NCI-H146 treated with DMSO at 0.1 percent for 48 hours (cell line): ENCODE results near the gene CDPF1.
A peak's percentile ranks its signal among the peaks of the same experiment; 100 is the strongest.

ENCODE experiments used
- DNase-seq: peaks from one replicate; lab custom pipeline; 2025; ENCODE audit not compliant: unreplicated experiment; lab: John Stamatoyannopoulos, UW

Gene CDPF1

DNA sequence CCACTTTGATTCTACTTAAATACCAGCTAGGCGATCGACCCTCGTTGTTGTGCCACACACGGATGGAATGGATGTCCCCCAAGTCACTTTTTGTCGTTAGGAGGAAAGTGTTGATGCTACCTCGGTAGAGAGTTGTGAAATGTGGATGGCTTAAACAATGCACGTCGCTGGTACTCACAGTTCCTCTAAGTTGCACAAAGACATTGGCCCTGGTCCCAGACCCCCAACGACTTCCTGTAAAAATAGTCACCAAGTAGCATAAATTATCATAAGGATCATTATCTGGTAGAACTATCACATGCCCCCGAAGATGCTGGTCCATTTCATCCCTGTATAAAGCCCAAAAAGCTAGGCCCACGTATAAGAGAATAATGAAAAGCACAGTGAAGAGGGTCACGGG lies 9.3 kb upstream of the CDPF1 start:
- no peak for DNase-seq

DNA sequence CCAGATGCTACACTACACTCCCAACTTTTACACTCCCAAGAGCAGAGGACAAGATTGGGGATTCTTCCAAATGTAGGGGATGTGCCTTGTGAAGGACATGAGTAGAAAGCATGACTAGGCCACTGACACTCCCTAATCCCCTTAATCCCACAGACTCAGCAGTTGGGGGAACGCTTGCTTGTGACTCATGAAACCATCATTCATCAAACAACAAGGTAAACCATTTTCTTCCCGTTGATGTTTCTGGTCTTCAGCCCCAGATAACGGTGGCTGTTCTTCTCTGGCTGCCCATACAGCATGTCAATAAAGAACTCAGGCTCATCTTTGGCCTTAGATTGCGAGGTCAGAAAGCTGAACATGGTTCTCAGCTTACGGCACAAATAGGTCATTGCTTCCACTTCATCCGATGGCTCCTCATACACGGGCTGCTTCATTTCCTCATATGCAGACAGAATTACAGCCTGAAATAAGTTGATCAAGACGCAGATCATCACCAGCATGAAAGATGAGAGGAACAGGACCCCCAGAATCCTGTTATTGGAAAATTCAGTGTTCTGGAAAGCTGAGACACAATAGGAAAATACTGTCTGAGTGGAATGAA lies 6.4 kb upstream of the CDPF1 start:
- DNase-seq: no peak

GRCh38 chr22:46251816-46252380 lies 1.8 kb upstream of the CDPF1 start:
- no peak for DNase-seq

DNA sequence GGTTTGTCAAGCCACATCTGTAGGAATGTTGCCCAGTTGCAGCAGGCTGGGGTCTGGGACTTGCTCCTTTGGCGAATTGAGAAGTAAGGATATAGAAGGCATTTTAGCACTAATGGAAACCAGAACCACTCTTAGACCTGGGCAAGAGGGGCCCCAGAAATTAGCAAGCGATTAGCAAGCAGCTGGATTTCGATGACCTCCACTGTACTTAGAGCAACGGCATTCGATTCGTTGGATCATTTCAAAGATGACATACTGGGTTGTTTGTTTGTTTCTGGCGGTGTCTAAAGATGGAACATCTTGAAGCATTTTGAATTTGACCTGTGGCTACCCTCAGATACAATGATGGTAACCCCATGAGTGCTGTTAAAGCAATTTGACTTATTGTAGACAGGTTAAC lies 1.2 kb upstream of the CDPF1 start:
- no peak for DNase-seq

DNA sequence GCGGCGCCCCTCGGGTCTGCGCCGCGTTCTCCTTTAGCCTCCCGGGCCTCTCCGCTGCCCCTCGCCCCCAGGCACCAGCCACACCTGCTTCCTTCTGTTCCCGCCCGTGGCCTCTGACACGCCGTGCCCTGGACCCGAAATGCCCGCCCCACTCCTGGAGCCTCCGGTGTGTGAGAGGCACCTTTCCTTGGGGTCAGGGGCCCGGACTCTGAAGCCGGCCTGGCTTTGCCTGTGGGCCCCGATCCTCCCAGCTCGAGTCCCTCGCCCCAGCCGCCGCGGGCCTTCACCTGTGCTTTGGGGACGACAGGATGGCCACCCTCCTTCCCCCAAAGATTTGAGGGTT lies 661 bp upstream of the CDPF1 start:
- DNase-seq: no peak

DNA sequence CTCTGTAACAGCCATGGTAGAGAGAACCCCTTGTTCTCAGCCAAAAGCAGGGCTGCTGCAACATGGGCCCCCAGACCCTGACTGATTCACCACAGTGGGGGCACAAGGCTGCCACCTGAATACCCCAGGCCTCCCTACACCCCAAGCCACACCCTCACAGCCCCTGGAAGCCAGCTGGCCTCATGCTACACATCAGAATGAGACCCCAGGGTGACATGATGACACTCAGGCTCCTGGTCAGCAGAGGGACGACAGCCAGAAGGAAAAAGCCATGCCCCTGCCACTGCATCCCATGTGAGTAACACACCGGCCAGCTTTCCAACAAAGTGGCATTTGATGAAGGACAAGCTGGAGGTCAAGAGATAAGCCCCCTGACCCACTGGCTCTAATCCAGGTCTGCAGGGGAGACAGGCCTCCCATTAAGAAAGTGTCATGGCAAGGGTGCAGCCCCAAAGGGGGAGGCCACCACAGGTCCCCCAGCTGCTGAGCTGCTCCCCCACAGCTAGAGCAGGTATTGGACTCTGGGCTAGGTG lies 2.6 kb downstream of the CDPF1 start:
- no peak for DNase-seq

DNA sequence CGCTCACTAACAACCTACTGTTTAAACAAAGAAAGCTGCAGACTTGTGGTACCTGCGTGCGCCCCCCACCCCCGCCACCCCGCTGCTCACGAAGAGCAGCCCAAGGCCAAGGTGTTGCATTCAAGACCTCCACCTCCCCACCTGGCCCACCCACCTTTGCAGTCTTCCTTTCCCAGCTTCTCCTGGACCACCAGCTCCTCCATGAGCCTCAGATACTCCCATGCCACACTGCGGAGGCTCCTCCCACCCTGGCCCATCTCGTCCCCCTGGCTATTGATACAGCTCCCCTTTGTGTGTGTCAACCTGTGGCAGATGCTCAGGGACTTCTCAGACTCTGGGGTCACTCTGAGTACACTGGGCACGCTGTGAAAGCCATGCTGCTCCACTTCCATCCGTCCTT lies 3.9 kb downstream of the CDPF1 start:
- no peak for DNase-seq

- DNase-seq: peak; percentile 6
Observed at GRCh38 chr22:46245511-46245910, 4.6 kb downstream of the CDPF1 start.

DNA sequence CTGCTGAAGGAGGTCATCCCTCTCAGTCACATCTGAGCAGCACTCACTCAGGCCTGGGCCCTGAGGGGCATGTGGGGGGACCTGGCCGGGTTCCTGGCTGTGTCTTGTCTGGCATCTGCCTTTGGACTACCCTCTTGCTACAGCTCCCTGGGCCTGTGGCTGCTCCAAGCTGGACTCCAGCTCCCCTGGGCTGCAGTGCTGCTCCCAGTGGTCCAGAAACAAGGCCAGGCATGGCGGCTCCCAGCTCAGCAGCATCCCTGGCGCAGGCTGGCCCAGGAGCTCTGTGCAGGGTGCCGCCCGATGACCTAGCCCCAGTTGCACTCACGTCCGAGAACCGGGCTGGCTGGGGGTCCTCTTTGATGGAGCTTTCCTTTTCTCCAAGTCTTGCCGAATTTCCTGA lies 5.3 kb downstream of the CDPF1 start:
- DNase-seq: no peak

- DNase-seq: no peak
Observed at GRCh38 chr22:46242076-46242475, 8.0 kb downstream of the CDPF1 start.

DNA sequence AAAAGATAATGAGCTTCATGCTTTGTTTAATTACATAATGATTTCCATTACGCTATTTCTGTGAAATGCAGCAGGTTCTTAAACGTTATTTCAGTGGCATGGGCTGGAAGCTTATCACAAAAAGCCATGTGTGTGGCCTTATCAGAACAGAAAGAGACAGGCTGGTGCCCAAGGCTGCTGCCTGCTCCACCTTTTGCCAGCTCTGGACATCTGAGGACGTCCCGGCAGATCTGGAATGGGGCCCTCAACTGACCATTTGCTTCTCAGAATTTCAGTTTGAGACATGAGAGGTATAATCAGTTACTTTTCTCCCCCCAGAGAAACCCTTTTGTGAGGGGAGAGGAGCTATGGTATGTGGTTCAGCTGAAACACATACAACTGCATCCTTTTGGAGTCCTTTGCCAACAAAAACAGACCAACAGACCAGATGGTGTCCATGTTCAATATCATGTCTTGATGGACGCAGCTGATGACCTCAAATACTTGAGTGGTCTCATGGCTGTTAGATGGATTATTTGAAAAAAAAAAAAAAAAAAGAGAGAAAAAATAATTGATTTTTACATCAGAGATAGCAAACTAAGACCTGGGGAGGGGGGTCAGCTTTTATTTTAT lies 8.6 kb downstream of the CDPF1 start:
- no peak for DNase-seq

DNA sequence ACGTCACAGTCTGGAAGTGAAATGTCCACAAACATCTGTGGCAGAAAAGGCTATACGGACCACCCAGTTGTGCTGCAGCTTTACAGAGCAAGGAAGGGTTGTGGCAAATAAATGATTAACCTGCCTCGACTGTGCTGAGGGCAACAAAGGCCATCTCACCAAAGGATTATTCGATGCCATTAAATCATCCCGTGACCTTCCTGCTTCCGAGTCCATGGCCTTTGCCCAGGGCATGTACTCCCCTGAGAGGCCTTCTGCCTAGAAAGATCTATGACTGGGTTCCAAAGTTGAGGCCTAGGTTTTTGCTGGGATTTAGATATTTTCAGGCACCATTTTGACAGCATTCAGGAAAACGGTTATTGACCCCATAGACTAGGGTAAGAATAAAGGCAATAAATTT lies 9.2 kb downstream of the CDPF1 start:
- no peak for DNase-seq

DNA sequence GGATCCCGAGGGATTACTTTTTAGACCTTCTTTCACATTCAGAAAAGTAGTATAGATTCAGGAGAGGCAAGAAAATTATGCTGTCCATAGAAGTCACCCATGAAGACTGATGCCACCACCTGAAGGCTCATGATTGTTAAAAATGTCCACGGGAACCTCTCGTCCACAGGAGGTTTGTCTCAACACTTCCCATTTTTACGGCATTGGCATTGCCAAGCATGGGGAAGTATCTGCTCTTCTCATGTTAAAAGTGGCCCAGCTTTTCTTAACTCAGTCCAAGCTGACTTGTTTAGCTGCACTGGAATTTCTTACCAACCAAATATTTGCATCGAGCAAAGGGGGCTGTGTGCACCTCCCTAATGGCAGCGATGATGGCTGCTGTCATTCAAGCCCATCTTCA lies 9.6 kb downstream of the CDPF1 start:
- DNase-seq: no peak

DNA sequence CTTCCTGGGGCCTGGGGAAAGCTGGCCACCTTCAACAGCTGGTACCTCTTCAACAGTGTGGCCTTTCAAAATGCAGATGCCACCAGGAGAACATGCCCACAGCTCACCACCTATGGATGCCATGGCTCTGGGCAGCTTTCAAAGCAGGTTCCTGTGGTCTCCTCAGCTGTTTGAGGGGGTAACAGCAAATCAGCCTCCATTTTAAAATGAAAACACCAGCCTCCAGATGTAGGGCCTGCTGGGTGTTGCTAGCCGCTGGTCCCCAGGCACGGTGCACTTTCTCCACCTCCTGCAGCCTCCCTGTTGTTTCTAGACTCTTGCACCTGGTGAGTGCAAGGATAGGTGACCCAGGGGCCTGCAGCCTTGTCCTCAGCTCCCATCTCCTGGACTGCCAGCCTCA lies 10.0 kb downstream of the CDPF1 start:
- DNase-seq: no peak

DNA sequence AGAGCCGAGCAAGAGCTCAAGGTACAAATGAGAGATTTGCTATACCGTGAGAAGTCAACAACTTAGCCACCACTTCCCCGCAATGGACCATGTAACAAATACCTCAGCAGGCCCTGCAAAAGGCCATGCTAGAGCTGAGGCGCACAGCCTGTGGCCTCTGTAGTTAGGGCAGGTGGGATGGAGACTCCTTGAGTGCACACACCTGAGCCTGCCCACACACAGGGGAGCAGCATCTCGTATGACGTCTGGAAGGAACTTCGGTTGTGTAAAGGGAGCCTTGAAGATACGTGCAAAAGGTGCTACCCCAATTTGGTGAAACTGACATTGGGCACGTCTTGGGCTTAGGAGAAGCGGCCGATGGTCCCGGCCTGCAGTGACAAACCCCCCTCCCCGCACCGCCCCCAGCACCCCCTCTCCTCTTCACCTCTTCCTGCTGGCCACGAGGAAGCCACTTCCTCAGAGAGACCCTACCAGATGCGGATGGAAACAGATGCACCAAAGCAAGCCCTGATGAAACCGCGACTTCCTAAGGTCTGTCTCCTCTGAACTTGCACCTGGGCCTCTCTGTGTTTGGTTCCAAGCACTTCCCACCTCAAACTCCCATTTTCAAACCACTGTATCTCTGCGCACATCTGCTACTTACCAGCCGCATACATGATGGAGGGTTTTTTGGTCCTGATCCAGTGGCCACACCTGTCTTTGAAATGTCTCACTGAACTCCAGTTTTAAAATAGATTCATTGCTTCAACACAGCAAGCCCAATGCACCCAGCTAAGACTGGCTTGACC lies 10.6 kb downstream of the CDPF1 start:
- DNase-seq: no peak

DNA sequence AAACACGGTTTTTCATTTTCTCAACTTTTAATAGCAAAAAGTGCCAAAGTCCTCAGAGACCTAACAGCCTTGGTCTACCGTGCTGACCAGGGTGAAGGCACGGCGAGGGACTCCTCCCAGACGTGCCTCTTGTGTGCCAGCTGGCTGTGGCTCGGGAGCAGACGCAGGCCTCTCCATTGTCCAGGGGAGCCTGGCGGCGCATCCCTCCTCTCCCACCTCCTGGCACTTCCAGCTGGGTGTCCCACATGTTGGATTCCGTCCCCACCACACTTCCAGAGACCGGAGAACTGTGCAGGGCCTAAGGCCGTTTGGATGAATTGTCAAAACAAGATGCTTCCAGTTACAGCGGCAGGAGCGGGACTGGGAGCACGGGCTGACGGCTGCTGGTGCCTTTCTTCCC lies 11.6 kb downstream of the CDPF1 start:
- no peak for DNase-seq

DNA sequence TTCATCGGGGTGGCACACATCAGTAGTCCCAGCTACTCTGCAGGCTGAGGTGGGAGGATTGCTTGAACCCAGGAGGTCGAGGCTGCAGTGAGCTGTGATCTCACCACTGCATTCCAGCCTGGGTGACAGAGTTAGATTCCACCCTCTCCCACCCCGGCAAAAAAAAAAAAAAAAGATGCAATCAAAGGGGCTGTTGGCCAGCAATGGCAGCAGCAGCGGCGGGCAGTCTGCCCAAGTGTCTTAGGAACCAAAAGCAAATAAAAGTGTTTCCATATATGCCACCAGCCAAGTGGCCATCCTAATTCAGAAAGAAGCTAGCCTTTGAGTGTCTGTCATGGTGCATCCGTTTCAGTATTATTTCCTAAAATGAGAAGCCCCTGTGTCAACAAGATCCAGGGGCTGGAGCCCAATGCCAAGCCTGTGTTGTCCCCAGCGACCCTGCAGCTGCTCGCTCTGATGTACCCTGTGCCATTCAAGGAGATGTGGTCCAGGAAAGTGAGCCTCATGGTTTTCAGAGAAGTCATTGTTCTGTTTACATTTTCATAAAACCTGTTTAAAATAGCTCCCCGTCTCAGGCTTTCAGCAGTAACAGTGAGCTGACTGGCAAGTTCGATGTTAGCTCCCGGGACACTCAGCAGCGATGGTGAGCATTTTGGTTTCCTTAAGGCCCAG lies 12.5 kb downstream of the CDPF1 start:
- DNase-seq: no peak

GRCh38 chr22:46234969-46235368 lies 15.1 kb downstream of the CDPF1 start:
- no peak for DNase-seq

GRCh38 chr22:46233231-46233630 lies 16.9 kb downstream of the CDPF1 start:
- DNase-seq: no peak

DNA sequence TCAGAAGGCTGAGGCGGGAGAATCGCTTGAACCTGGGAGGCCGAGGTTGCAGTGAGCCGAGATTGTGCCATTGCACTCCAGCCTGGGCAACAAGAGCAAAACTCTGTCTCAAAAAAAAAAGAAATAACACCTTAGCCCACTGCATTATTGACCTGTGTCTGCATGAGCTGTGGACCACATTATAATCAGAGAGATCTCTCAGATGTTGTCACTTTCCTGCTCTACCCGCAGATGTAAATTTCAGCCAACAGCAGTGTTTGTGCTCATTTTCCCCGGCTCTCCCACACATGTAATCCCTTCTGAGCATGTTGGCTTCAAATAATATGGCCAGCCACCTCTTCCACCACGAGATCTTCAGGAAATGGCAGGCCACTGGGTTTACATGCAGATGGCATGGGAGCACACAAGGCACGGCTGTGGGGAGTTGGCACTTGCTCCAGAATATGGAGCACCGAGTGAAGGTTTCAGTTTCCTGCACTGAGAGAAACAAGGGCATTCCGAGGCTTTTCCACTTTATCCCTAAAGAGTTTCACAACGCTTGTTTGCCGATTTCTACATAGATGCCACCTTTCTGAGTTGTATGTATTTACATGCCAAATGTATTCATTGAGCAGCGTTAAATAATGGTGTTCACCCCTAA lies 19.7 kb downstream of the CDPF1 start:
- no peak for DNase-seq

DNA sequence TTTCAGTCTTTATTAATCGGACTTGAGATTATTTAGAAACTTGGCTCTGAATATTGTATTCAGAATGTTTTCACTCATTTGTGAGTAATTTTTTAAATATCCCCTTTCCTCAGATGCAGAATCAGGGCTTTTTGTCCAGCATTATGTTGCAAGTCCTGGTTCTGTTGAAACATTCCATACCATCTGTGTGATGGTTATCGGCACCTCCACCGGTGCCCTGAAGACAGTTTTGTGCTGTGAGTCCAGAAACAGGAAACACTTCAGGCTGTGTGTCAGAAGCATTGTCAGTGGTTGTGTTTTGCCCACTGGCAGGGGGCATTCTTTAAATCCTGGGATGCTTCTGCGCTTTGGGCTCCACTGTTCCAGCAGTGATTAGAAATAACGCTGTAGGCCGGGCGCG lies 20.4 kb downstream of the CDPF1 start:
- no peak for DNase-seq
